Adrenal gland (tissue), 5 donors: Measurements from ENCODE around the gene CTBP2.

ENCODE experiments used
- POLR2A ChIP-seq, 2 donors: fragments of 450-650 bp; IDR thresholded peaks; one replicate each; pipeline ENCODE4 v1.6.1; 2017; ENCODE audit warnings: antibody characterized with exemption in 2 of 2, mild to moderate bottlenecking in 2 of 2, moderate library complexity in 1 of 2
- TF ChIP-seq, protein P1 (sequence below), 6 experiments: fragments of 450-650 bp in 4 of 6; fragments of 200-600 bp in 2 of 6; sonication (generic) in 1 of 6; IDR thresholded peaks; 1 replicate in 5 of 6; 2 replicates in 1 of 6; pipeline versions ENCODE4 v1.5.1 to v1.8.0; 2016 to 2021; ENCODE audit warnings: antibody characterized with exemption in 6 of 6, mild to moderate bottlenecking in 2 of 6, moderate library complexity in 1 of 6
- donor health status: DM: no; HTN: no; CAD: no.

DNA sequence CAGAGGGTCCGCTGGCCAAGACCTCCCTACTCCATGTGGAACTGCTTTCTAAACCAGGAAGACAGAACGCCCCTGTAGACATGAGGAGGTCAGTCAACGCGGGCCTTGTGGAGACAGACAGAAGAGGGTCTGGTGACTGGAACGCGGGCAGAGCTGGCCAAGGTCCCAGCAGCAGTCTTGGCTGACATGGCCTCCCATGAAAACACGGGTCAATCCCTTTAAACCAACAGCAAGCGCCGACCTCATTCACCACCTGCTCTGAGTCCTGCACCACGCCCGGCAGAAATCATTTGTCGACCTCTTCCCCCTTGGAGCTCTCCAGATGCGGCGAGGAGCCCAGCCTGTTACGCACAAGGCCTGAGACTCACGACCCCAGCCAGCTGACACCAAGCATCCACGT, 140.0 kb downstream of the CTBP2 start:
- TF ChIP-seq, protein P1, sequence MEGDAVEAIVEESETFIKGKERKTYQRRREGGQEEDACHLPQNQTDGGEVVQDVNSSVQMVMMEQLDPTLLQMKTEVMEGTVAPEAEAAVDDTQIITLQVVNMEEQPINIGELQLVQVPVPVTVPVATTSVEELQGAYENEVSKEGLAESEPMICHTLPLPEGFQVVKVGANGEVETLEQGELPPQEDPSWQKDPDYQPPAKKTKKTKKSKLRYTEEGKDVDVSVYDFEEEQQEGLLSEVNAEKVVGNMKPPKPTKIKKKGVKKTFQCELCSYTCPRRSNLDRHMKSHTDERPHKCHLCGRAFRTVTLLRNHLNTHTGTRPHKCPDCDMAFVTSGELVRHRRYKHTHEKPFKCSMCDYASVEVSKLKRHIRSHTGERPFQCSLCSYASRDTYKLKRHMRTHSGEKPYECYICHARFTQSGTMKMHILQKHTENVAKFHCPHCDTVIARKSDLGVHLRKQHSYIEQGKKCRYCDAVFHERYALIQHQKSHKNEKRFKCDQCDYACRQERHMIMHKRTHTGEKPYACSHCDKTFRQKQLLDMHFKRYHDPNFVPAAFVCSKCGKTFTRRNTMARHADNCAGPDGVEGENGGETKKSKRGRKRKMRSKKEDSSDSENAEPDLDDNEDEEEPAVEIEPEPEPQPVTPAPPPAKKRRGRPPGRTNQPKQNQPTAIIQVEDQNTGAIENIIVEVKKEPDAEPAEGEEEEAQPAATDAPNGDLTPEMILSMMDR (IDR thresholded peaks at IDR 0.05): no peak
- TF ChIP-seq POLR2A (IDR thresholded peaks at IDR 0.05): no peak
